GM13976 (cell line): ENCODE data around the gene PRKACA.

Source experiments
- DNase-seq: peaks from one replicate; pipeline ENCODE4 v3.0.0; 2012; ENCODE audit warnings: low spot score
- CTCF ChIP-seq: IDR thresholded peaks from 2 replicates; pipeline ENCODE4 v1.5.1; 2012; ENCODE audit warnings: borderline replicate concordance, mild to moderate bottlenecking; ENCODE audit not compliant: insufficient read depth; ENCODE audit errors: extremely low read depth, missing control alignments, control extremely low read depth
- in situ Hi-C: fragments of 300-500 bp; cut with MboI; formaldehyde crosslinking; loops from one replicate; pipeline ENCODE4 v1.12.0; 2022; ENCODE audit warnings: low sequenced_read_pairs, mixed read lengths, inconsistent platforms; ENCODE audit not compliant: unreplicated experiment

PRKACA gene

DNA sequence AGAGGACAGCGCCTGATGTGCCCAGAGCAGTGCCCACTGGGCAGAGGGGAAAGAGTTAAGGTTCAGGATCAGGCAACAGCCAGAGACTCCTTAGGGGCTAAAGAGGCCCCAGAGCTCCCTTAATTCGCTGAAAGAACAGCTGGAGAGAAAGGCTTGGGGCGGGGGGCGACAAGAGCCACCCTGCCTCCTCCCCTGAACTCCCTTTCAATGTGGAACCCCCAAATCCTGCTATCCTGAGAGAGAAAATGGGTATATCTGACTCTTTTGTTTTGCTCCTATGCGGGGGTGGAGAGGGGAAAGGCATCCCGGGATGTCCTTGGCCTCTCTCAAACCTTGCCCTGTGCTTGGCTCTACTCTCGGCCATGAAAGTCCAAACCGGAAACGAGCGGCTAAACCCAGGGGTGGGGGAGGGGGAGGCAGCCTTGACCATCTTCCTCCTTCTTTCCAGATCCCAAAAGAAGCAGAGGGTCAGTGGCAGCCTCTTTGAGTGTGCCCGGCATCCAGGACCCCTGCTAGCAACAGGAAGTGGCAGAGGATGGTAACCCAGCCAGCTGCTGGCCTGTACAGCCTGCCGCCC is 4.7 kb downstream of the PRKACA start:
- DNase-seq = no peak
- in situ Hi-C loops = no loop called here
- no peak for TF ChIP-seq CTCF

GRCh38 chr19:14112051-14112808 is 5.3 kb downstream of the PRKACA start:
- in situ Hi-C loops = no loop called here
- no peak for DNase-seq
- TF ChIP-seq CTCF = no peak

- DNase-seq = no peak
- in situ Hi-C loops = no loop called here
- no peak for TF ChIP-seq CTCF
These were observed 6.1 kb downstream of the PRKACA start for GRCh38 chr19:14111486-14111885.

GRCh38 chr19:14110650-14111049 is 6.9 kb downstream of the PRKACA start:
- no peak for TF ChIP-seq CTCF
- no peak for DNase-seq
- in situ Hi-C loops = no loop called here

GRCh38 chr19:14107581-14108461 is 9.7 kb downstream of the PRKACA start:
- no peak for TF ChIP-seq CTCF
- no peak for DNase-seq
- in situ Hi-C loops = no loop called here

GRCh38 chr19:14106840-14107239 is 10.7 kb downstream of the PRKACA start:
- in situ Hi-C loops = no loop called here
- no peak for TF ChIP-seq CTCF
- no peak for DNase-seq
